ENCODE results near the gene CA4.
"Not testable (repeated sequence)": the region's sequence is repeated elsewhere in the genome, so short reads cannot be mapped to it uniquely, and the experiment has no call there.

CA4 gene

GRCh38 chr17:60115364-60115763 is 34.4 kb upstream of the CA4 start:
- not testable (repeated sequence) for H3K27me3 ChIP-seq (ENCODE audit: control insufficient read depth, insufficient read depth, low read length); H3K4me3 ChIP-seq (ENCODE audit: low read length); H3K36me3 ChIP-seq (ENCODE audit: control insufficient read depth, insufficient read depth, low read length); H3K27ac ChIP-seq (ENCODE audit: low read depth, low read length); H3K4me1 ChIP-seq (ENCODE audit: control insufficient read depth, insufficient read depth, low read length); H3K9ac ChIP-seq (ENCODE audit: low read length)

GRCh38 chr17:60116196-60116595 is 33.6 kb upstream of the CA4 start:
- H3K36me3 ChIP-seq (ENCODE audit: control insufficient read depth, insufficient read depth, low read length); H3K4me1 ChIP-seq (ENCODE audit: control insufficient read depth, insufficient read depth, low read length); H3K27me3 ChIP-seq (ENCODE audit: control insufficient read depth, insufficient read depth, low read length); H3K9ac ChIP-seq (ENCODE audit: low read length); H3K4me3 ChIP-seq (ENCODE audit: low read length); H3K27ac ChIP-seq (ENCODE audit: low read depth, low read length): not testable (repeated sequence)

GRCh38 chr17:60119162-60119561 is 30.6 kb upstream of the CA4 start:
- H3K4me3 ChIP-seq (ENCODE audit: low read length); H3K4me1 ChIP-seq (ENCODE audit: control insufficient read depth, insufficient read depth, low read length); H3K36me3 ChIP-seq (ENCODE audit: control insufficient read depth, insufficient read depth, low read length); H3K9ac ChIP-seq (ENCODE audit: low read length); H3K27me3 ChIP-seq (ENCODE audit: control insufficient read depth, insufficient read depth, low read length); H3K27ac ChIP-seq (ENCODE audit: low read depth, low read length): not testable (repeated sequence)

GRCh38 chr17:60119807-60120748 is 29.7 kb upstream of the CA4 start:
- not testable (repeated sequence) for H3K4me3 ChIP-seq (ENCODE audit: low read length); H3K27me3 ChIP-seq (ENCODE audit: control insufficient read depth, insufficient read depth, low read length); H3K9ac ChIP-seq (ENCODE audit: low read length); H3K27ac ChIP-seq (ENCODE audit: low read depth, low read length); H3K4me1 ChIP-seq (ENCODE audit: control insufficient read depth, insufficient read depth, low read length); H3K36me3 ChIP-seq (ENCODE audit: control insufficient read depth, insufficient read depth, low read length)

GRCh38 chr17:60127068-60128064 is 22.4 kb upstream of the CA4 start:
- H3K9ac ChIP-seq (ENCODE audit: low read length) = no peak overlapping the region
- H3K4me1 ChIP-seq (ENCODE audit: control insufficient read depth, insufficient read depth, low read length) = no peaks in the 10 kb centered on the region
- no peaks in the 10 kb centered on the region for H3K27me3 ChIP-seq (ENCODE audit: control insufficient read depth, insufficient read depth, low read length)
- H3K4me3 ChIP-seq (ENCODE audit: low read length) = no peak overlapping the region
- no peak overlapping the region for H3K27ac ChIP-seq (ENCODE audit: low read depth, low read length)
- no peaks in the 10 kb centered on the region for H3K36me3 ChIP-seq (ENCODE audit: control insufficient read depth, insufficient read depth, low read length)

- H3K36me3 ChIP-seq (ENCODE audit: control insufficient read depth, insufficient read depth, low read length) = no peaks in the 10 kb centered on the region
- H3K9ac ChIP-seq (ENCODE audit: low read length) = no peak overlapping the region
- H3K4me1 ChIP-seq (ENCODE audit: control insufficient read depth, insufficient read depth, low read length) = no peaks in the 10 kb centered on the region
- no peaks in the 10 kb centered on the region for H3K27me3 ChIP-seq (ENCODE audit: control insufficient read depth, insufficient read depth, low read length)
- no peak overlapping the region for H3K4me3 ChIP-seq (ENCODE audit: low read length)
- H3K27ac ChIP-seq (ENCODE audit: low read depth, low read length) = no peak overlapping the region
These were observed 21.5 kb upstream of the CA4 start for GRCh38 chr17:60128171-60128859.

GRCh38 chr17:60129164-60129563 is 20.6 kb upstream of the CA4 start:
- H3K27ac ChIP-seq (ENCODE audit: low read depth, low read length) = no peak overlapping the region
- H3K4me3 ChIP-seq (ENCODE audit: low read length) = no peak overlapping the region
- H3K4me1 ChIP-seq (ENCODE audit: control insufficient read depth, insufficient read depth, low read length) = no peaks in the 10 kb centered on the region
- H3K27me3 ChIP-seq (ENCODE audit: control insufficient read depth, insufficient read depth, low read length) = no peaks in the 10 kb centered on the region
- no peak overlapping the region for H3K9ac ChIP-seq (ENCODE audit: low read length)
- no peaks in the 10 kb centered on the region for H3K36me3 ChIP-seq (ENCODE audit: control insufficient read depth, insufficient read depth, low read length)

GRCh38 chr17:60130466-60130865 is 19.3 kb upstream of the CA4 start:
- Histone ChIP-seq H3K27ac (ENCODE audit: low read depth, low read length) (no peak overlapping the region), H3K27me3 (ENCODE audit: control insufficient read depth, insufficient read depth, low read length) (no peaks in the 10 kb centered on the region), H3K4me3 (ENCODE audit: low read length) (no peak overlapping the region), H3K36me3 (ENCODE audit: control insufficient read depth, insufficient read depth, low read length) (no peaks in the 10 kb centered on the region), H3K4me1 (ENCODE audit: control insufficient read depth, insufficient read depth, low read length) (no peaks in the 10 kb centered on the region), H3K9ac (ENCODE audit: low read length) (no peak overlapping the region)

- no peaks in the 10 kb centered on the region for H3K36me3 ChIP-seq (ENCODE audit: control insufficient read depth, insufficient read depth, low read length)
- H3K9ac ChIP-seq (ENCODE audit: low read length) = peak overlapping the region; percentile 72
- peaks cover 12% of the 10 kb centered on the region for H3K27me3 ChIP-seq (ENCODE audit: control insufficient read depth, insufficient read depth, low read length)
- peak overlapping the region; percentile 42 for H3K27ac ChIP-seq (ENCODE audit: low read depth, low read length)
- peak overlapping the region; percentile 86 for H3K4me3 ChIP-seq (ENCODE audit: low read length)
- H3K4me1 ChIP-seq (ENCODE audit: control insufficient read depth, insufficient read depth, low read length) = no peaks in the 10 kb centered on the region
These were observed 15.2 kb upstream of the CA4 start for GRCh38 chr17:60134396-60135150.

GRCh38 chr17:60135151-60135950 is 14.4 kb upstream of the CA4 start:
- Histone ChIP-seq H3K4me3 (ENCODE audit: low read length) (peak overlapping the region; percentile 86), H3K27ac (ENCODE audit: low read depth, low read length) (peak overlapping the region; percentile 42), H3K9ac (ENCODE audit: low read length) (peak overlapping the region; percentile 72), H3K27me3 (ENCODE audit: control insufficient read depth, insufficient read depth, low read length) (peaks cover 13% of the 10 kb centered on the region), H3K36me3 (ENCODE audit: control insufficient read depth, insufficient read depth, low read length) (no peaks in the 10 kb centered on the region), H3K4me1 (ENCODE audit: control insufficient read depth, insufficient read depth, low read length) (no peaks in the 10 kb centered on the region)

Measured in rectal smooth muscle tissue (tissue), 1 donor.